Measurements from ENCODE around the gene TSHZ2.
"Not testable (repeated sequence)": the region's sequence is repeated elsewhere in the genome, so short reads cannot be mapped to it uniquely, and the experiment has no call there.

Gene TSHZ2

GRCh38 chr20:53345536-53346334, 373.6 kb downstream of the TSHZ2 start:
- DNase-seq (ENCODE audit: low spot score), result no peak

- DNase-seq (ENCODE audit: low spot score), result no peak
These were observed 374.1 kb downstream of the TSHZ2 start for GRCh38 chr20:53346335-53346648.

- no peak for DNase-seq (ENCODE audit: low spot score)
These were observed 377.6 kb downstream of the TSHZ2 start for GRCh38 chr20:53349730-53350129.

GRCh38 chr20:53352727-53353440, 380.7 kb downstream of the TSHZ2 start:
- DNase-seq (ENCODE audit: low spot score), result no peak

GRCh38 chr20:53354314-53354713, 382.2 kb downstream of the TSHZ2 start:
- DNase-seq (ENCODE audit: low spot score), result no peak

GRCh38 chr20:53355790-53356189, 383.6 kb downstream of the TSHZ2 start:
- DNase-seq (ENCODE audit: low spot score), result no peak

GRCh38 chr20:53359425-53359824, 387.3 kb downstream of the TSHZ2 start:
- no peak for DNase-seq (ENCODE audit: low spot score)

GRCh38 chr20:53360852-53361251, 388.7 kb downstream of the TSHZ2 start:
- no peak for DNase-seq (ENCODE audit: low spot score)

GRCh38 chr20:53362736-53363135, 390.6 kb downstream of the TSHZ2 start:
- no peak for DNase-seq (ENCODE audit: low spot score)

GRCh38 chr20:53364646-53365045, 392.5 kb downstream of the TSHZ2 start:
- no peak for DNase-seq (ENCODE audit: low spot score)

GRCh38 chr20:53365076-53365475, 392.9 kb downstream of the TSHZ2 start:
- no peak for DNase-seq (ENCODE audit: low spot score)

GRCh38 chr20:53365539-53366075, 393.4 kb downstream of the TSHZ2 start:
- DNase-seq (ENCODE audit: low spot score), result no peak

- DNase-seq (ENCODE audit: low spot score), result not testable (repeated sequence)
These were observed 394.8 kb downstream of the TSHZ2 start for GRCh38 chr20:53366928-53367327.

GRCh38 chr20:53369871-53370270, 397.7 kb downstream of the TSHZ2 start:
- DNase-seq (ENCODE audit: low spot score), result no peak

GRCh38 chr20:53370345-53370961, 398.3 kb downstream of the TSHZ2 start:
- no peak for DNase-seq (ENCODE audit: low spot score)

GRCh38 chr20:53371216-53371615, 399.1 kb downstream of the TSHZ2 start:
- no peak for DNase-seq (ENCODE audit: low spot score)

GRCh38 chr20:53376021-53376420, 403.9 kb downstream of the TSHZ2 start:
- no peak for DNase-seq (ENCODE audit: low spot score)

GRCh38 chr20:53379014-53379832, 407.1 kb downstream of the TSHZ2 start:
- peak; percentile 62 for DNase-seq (ENCODE audit: low spot score)

GRCh38 chr20:53379833-53380120, 407.6 kb downstream of the TSHZ2 start:
- DNase-seq (ENCODE audit: low spot score), result no peak

- peak; percentile 74 for DNase-seq (ENCODE audit: low spot score)
These were observed 409.6 kb downstream of the TSHZ2 start for GRCh38 chr20:53381568-53382262.

- no peak for DNase-seq (ENCODE audit: low spot score)
These were observed 410.2 kb downstream of the TSHZ2 start for GRCh38 chr20:53382263-53382844.

Data from kidney tubule cell (primary cell).